Measurements from ENCODE around the gene CELF6. TPM values are rescaled to one million over a fixed set of nuclear protein-coding genes. Genes with fewer than 3 reads are reported as not detected.

Gene CELF6
- total RNA-seq: 6.7 TPM

- DNase-seq: peak; percentile 86
Observed at GRCh38 chr15:72319985-72320671, at the start of gene CELF6. TSS of gene CELF6 (minus strand) at chr15:72320157. CDS start at chr15:72319874, 283 bp downstream.

- DNase-seq: no peak
Observed at GRCh38 chr15:72368899-72369298, 48.9 kb upstream of the CELF6 start.

GRCh38 chr15:72368325-72368724 lies 48.4 kb upstream of the CELF6 start:
- DNase-seq: no peak

GRCh38 chr15:72365844-72366243 lies 45.9 kb upstream of the CELF6 start:
- DNase-seq: no peak

DNA sequence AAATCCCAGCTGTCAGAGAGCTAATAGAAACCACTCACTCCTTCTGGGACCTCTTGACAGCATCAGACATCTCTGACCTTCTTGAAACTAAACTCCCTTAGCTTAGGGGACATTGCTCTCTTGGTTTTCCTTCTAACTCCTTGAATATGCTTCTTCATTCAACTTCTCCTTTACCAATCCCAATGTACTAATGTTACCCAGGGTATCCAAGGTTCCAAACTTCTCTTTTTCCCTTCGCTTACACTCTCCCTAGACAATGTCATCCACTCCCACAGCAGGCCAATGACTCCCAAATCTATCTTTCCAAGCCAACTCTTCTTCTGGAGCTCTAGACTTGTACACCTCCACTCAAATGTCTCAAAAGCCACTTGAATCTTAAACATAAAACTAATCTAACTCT lies 41.2 kb upstream of the CELF6 start:
- no peak for DNase-seq

DNA sequence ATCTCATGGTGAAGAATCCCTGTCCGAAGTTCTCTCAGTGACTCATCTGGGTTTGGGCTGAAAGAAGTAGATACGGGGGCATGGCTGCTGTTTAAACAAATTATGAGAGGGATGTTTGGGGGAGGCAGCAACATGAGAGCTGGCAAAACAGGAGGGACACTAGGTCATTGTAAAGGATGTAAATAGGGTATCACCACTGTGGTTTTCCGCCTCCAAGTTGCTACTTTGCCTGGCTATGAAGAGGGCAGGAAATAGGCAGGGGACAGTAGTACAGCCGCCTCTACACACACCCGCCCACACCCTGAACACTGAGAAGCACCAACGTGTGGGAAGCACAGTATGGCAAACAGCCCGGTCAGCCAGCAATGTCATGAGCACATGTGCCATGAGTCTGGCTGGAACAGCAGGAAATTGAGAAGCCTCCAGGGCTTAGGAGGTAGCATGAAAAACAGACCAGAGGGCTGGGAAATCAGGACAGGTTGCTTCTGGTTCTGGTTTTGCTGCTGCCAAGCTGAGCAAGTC lies 38.8 kb upstream of the CELF6 start:
- DNase-seq: peak; percentile 64

GRCh38 chr15:72358121-72358520 lies 38.2 kb upstream of the CELF6 start:
- DNase-seq: no peak

DNA sequence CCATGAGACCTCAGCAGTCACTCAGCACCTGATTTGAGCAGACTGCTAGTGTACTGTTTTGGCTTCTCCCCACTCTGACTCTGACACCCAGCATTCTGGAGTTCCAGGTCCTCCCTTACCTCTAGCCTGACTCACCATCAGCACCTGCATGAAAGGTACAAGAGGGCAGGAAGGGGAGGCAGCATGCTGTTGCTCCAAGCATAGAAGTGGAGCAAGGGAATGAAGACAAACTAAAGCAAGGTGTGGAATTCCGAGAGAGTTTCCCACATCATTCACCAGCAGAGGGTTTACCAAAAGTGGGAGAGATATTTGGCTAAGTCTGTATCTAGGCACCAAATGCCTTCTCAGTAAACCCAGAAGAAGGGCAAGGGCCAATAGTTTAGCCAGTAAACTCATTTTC lies 34.5 kb upstream of the CELF6 start:
- DNase-seq: no peak

- DNase-seq: no peak
Observed at GRCh38 chr15:72353266-72353665, 33.3 kb upstream of the CELF6 start.

GRCh38 chr15:72345806-72346205 lies 25.8 kb upstream of the CELF6 start:
- DNase-seq: no peak

DNA sequence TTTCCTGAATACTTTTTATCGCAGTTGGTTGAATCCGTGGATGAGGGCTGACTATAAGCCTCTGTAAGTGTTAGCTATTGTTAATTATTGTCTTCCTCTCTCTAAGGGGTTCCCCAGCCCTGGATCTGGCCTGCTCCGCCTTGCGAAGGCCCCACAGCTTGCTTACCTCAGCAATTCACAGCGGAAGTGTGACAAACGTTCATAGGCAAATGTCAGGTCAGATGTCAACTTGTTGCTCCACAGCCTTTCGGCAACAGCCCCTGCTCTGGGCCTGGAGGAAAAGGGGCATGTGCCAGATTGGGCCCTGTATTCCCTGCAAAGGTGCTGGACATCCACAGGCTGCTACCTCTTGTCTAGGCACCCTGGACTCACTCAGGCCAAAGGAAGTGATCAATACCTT lies 25.3 kb upstream of the CELF6 start:
- DNase-seq: no peak

DNA sequence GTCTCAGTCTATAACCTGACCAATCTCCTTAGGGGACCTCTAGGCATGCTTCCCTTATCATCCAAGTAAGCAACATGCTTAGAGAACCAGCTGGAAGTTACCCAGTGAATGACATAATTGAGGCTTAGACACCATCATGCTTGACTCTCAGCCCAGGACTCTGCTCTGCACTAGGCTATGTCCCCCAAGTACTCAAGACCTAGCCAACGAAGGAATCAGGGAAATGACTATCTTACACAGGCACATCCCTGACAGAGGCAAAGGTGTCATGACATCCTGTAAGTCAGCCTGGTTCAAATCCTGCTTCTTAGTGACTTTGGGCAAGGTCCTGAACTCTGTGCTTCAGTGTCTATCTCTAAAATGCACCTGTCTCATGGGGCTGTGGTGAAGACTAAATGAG lies 24.6 kb upstream of the CELF6 start:
- no peak for DNase-seq

DNA sequence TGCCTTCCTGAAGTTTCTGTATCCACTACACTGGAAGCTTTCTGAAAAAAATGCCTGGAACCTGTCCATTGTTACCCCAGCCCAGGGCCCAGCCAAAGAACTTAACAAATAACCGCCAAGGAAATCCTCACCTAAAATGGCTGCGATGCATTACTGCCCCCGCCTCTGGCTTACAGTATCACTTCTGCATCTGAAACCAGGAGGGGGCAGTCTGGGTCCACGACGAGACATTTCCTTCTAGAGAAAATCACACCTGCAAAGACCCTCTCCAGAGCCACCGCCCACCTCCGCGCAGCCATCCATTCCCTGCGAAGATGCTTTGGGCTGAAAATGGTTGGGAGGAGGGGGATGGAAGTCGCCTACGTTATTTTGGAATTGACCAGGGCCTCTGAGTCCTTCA lies 22.4 kb upstream of the CELF6 start:
- no peak for DNase-seq

- no peak for DNase-seq
Observed at GRCh38 chr15:72341361-72341760, 21.4 kb upstream of the CELF6 start.

DNA sequence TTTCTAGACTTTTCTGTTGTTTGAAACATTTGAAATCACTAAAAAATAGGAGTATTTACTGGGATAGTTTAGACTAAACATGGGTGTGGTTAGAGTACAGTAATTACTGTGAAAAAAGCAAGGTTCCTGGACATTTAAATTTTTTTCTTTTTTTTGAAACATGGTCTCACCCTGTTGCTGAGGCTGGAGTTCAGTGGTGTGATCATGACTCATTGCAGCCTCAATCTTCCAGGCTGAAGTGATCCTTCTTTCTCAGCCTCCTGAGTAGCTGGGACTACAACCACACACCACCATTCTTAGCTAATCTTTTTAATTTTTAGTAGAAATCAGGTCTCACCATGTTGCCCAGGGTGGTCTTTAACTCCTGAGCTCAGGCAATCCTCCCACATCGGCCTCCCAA lies 20.4 kb upstream of the CELF6 start:
- DNase-seq: no peak

- DNase-seq: no peak
Observed at GRCh38 chr15:72339777-72340177, 19.8 kb upstream of the CELF6 start.

DNA sequence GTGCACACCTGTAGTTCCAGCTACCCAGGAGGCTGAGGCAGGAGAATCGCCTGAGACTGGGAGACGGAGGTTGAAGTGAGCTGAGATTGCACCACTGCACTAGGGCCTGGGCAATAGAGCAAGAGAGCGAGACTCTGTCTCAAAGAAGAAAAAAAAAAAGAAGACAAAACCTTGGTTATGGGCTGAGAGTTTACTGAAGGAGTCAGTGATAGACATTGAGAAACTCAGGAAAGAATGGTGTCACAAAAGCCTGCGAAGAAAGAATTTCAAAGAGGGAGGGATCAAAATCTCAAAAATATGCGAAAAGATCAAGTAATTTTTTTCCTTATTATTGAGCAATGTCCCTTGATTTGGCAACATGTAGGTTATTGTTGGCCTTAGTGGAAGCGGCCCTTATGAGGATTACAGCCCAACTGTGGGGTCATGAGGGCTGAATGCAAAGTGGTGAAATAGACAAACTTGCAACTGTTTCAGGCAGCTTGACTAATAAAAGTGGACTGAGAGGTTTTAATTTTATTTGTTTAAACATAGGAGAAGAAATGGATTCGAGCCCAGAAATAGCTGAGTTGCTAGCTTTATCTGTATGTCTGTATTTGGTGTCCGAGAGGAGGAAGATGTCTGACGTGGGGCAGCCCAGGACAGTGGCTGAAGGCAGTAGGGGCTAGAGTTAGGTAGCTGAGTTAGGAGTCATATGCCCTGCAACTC lies 18.8 kb upstream of the CELF6 start:
- DNase-seq: no peak

DNA sequence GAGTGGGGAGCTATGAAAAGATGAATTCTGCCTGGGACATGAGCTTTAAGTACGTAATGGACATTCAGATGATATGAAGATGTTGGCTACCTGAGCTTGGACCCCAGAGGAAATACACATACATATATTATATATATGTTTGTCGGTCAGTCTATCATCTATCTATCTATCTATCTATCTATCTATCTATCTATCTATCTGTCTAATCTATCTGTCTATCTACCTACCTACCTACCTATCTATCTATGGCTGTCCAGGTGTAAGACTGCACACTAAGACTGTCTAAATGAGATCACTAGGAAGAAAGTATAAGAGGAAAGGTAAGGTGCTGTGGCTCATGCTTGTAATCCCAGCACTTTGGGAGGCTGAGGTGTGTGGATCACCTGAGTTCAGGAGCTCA lies 18.2 kb upstream of the CELF6 start:
- DNase-seq: no peak

DNA sequence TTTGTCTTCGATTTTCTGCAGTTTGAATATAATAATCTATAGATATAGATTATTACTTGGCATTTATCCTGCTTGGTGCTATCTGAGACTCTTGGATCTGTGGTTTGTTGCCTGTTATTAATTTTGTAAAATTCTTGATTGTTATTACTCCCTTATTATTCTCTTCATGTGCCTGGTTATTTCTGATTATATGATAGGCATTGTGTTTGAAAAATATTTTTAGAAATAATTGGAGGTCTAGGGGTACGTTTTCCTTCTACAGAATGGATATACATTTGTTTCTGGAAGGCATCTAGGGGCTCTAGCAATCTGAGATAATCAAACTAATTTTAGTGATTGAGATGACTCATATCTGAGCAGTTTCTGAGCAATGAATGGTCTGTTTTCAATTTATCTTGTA lies 14.9 kb upstream of the CELF6 start:
- no peak for DNase-seq

GRCh38 chr15:72331021-72331420 lies 11.1 kb upstream of the CELF6 start:
- no peak for DNase-seq

GRCh38 chr15:72323752-72324151 lies 3.8 kb upstream of the CELF6 start:
- no peak for DNase-seq

GRCh38 chr15:72319360-72319984 lies 485 bp downstream of the CELF6 start:
- DNase-seq: no peak

DNA sequence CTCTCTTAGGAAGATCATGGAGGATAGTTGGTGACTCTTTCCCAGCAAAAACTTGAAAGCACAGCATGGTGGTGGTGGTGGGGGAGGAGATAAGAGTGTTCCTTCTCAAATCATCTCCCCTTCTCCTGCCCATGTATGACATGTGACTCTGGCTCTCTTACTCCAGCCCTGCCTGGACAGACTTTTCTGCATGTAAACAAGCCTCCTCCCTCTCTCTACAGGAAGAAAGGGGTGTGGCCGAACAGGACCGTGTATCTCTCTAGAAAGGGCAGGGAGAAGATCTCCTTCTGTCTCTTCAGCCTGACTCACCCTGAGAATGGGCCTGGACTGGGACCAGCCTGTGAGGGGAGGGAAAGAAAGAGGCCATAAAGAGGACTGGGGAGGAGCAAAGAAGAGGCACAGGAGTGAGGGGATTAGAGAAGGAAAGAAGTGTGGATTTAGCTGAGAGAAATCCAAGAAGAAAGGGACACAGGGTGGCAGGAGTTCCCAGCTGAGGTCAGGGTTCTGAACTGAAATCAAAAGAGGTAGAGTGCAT lies 1.5 kb downstream of the CELF6 start:
- no peak for DNase-seq

Data from occipital lobe (tissue), 2 donors.